ENCODE measurements around the gene SPRY2. TPM values are rescaled to one million over a fixed set of nuclear protein-coding genes. Genes with fewer than 3 reads are reported as not detected.

Gene SPRY2
- total RNA-seq, 1 donor from 2014 or later: 55.3 TPM

DNA sequence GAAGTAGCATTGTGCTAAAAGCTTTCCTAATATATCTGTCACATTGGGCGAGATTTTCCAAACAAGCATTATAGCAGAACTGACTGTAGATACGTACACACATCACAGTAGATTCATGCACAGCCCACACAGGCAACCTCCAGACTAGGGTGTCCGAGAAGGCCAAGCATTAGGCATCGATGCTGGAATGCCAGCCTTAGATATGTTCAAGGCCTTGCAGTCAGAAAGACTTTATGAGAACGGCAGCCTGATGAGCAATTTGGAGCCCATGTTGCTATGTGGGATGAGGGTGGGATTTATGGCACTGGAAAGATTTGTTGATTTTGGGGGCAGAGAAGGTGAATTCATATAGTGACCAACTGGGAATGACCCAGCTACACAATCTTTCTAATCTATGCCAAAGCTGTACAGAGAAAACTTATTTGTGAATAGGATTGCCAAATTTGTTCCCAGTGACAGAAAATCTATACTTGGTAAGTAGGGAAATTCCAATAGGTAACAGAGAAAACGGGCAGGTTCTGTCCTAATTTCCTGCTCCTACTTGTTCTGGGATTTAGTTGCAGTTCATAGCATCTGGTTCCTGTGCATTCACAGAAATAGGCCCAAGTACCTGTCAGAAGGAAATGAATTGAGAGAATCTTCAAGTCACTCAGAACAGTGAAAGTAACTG, 31.0 kb upstream of the SPRY2 start:
- TF ChIP-seq, protein P1, sequence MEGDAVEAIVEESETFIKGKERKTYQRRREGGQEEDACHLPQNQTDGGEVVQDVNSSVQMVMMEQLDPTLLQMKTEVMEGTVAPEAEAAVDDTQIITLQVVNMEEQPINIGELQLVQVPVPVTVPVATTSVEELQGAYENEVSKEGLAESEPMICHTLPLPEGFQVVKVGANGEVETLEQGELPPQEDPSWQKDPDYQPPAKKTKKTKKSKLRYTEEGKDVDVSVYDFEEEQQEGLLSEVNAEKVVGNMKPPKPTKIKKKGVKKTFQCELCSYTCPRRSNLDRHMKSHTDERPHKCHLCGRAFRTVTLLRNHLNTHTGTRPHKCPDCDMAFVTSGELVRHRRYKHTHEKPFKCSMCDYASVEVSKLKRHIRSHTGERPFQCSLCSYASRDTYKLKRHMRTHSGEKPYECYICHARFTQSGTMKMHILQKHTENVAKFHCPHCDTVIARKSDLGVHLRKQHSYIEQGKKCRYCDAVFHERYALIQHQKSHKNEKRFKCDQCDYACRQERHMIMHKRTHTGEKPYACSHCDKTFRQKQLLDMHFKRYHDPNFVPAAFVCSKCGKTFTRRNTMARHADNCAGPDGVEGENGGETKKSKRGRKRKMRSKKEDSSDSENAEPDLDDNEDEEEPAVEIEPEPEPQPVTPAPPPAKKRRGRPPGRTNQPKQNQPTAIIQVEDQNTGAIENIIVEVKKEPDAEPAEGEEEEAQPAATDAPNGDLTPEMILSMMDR (IDR thresholded peaks at IDR 0.05): no peak
- no peaks in the 10 kb centered on the region for H3K4me1 ChIP-seq
- DNase-seq: no peak
- no peak overlapping the region for H3K4me3 ChIP-seq
- ATAC-seq: no peak
- H3K27me3 ChIP-seq: no peaks in the 10 kb centered on the region
- H3K36me3 ChIP-seq: no peaks in the 10 kb centered on the region
- intact Hi-C loops (cut with DNase I): no loop called here
- no peak overlapping the region for H3K27ac ChIP-seq
- H3K9me3 ChIP-seq: no peaks in the 10 kb centered on the region

DNA sequence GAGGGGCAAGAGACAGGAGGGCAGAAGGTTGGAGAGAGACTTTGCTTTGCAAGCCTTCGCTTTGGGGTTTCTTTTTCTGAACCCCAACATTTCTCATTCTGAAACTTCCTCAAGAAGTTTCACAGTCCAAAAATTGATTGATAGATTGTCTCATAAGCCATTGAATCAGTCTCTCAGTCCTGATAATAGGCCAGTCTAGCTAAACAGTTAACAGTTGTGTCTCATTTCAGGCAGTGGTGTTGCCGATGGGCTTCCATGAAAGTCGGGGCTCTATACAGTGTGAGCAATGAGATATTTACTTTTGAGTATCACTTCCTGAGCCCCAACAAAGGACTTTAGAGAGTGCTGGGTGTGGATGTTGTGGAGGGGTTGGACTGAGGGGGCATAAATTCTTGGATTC, 26.5 kb upstream of the SPRY2 start:
- TF ChIP-seq, protein P1 (IDR thresholded peaks at IDR 0.05): no peak
- Histone ChIP-seq H3K4me1 (no peaks in the 10 kb centered on the region), H3K27ac (no peak overlapping the region), H3K36me3 (no peaks in the 10 kb centered on the region), H3K27me3 (no peaks in the 10 kb centered on the region), H3K9me3 (no peaks in the 10 kb centered on the region), H3K4me3 (no peak overlapping the region)
- DNase-seq (no peak), ATAC-seq (no peak)
- intact Hi-C loops (cut with DNase I): no loop called here

DNA sequence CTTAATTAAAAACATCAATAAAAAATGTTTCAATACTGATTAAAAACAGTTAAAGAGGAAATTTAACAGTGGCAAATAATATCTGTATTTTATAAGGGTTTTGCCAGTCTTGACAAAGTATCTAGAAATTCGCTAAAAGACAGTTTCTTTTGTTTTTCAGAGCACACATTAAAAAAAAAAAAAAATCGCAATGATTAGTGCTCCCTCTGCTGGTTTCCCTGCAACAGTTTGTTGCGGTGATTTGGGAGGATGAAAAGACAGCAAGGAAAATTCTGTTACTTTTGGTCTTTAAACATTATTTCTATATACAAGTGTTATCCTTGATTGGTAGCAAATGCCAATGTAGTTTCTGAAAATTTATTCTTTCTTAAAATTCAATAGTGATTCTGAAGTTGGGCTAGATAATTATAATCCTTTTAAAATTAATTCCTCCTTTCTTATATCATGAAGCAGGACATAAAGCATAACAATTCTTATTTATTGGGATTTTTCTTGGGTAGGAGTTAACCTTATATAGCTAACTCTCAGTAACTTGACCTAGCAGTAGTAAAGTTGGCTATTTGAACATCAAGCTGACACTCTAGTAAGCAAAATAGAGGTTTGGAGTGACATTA, 23.1 kb upstream of the SPRY2 start:
- Histone ChIP-seq H3K4me1 (no peaks in the 10 kb centered on the region), H3K27ac (no peak overlapping the region), H3K4me3 (peak overlapping the region; percentile 14), H3K27me3 (no peaks in the 10 kb centered on the region), H3K36me3 (no peaks in the 10 kb centered on the region), H3K9me3 (no peaks in the 10 kb centered on the region)
- ATAC-seq: peak; percentile 43
- DNase-seq: no peak
- TF ChIP-seq, protein P1 (IDR thresholded peaks at IDR 0.05): peak; percentile 87
- intact Hi-C loops (cut with DNase I): no loop called here

DNA sequence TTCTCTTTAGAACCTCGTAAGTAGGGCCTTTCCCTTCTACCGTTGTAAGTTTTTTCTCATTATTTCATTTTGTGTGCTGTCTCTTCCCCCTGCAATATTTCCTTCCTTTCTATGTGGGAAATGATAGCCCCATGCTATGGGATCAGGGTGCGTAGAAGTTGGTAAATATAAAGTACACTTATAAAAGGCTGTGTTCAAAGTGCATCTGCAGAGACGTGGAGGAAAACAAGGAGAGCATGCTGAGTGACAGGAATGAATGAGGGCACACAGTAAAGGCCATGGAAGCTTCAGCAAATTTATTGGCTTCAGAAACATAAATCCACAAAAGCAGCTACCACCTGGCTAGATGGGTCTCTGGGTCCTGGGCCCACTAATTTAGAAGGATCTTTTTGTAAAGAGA, 21.6 kb upstream of the SPRY2 start:
- no peak for ATAC-seq
- Histone ChIP-seq H3K36me3 (no peaks in the 10 kb centered on the region), H3K27me3 (no peaks in the 10 kb centered on the region), H3K4me1 (no peaks in the 10 kb centered on the region), H3K27ac (no peak overlapping the region), H3K9me3 (no peaks in the 10 kb centered on the region), H3K4me3 (no peak overlapping the region)
- TF ChIP-seq, protein P1 (IDR thresholded peaks at IDR 0.05): no peak
- intact Hi-C loops (cut with DNase I): no loop called here
- no peak for DNase-seq

DNA sequence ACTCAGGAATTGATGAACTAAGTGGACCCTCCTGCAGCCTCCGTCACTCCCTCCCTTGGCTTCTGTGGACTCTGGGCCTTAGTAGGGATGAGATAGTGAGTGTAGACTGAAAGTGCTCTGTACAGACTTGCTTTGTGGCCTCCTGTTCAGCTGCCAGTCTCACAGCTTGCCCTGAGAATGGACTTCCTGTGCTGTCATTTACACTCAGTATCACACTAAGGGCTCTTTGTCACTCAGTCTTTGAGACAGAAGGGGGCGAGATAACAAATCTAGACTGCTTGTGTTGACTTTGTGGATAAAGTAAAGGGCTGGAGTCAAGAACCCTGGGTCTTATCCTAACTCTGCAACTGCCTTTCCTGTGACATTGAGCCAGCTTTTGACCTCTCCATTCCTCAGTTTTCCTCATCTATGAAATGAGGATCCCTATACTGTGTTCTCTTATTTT, 21.0 kb upstream of the SPRY2 start:
- DNase-seq (no peak), ATAC-seq (peak; percentile 76)
- Histone ChIP-seq H3K27ac (no peak overlapping the region), H3K4me3 (no peak overlapping the region), H3K36me3 (no peaks in the 10 kb centered on the region), H3K4me1 (no peaks in the 10 kb centered on the region), H3K9me3 (no peaks in the 10 kb centered on the region), H3K27me3 (no peaks in the 10 kb centered on the region)
- intact Hi-C loops (cut with DNase I): no loop called here
- TF ChIP-seq, protein P1 (IDR thresholded peaks at IDR 0.05): no peak
